Measurements from ENCODE around the gene IPO4.

IPO4 gene

GRCh38 chr14:24195186-24196070, 6.8 kb upstream of the IPO4 start, which contains the start of gene TM9SF1:
Gene TM9SF1 (minus strand): TSS chr14:24195441. CDS start chr14:24195019, 422 bp downstream.
- H3K4me3 ChIP-seq (replicated peaks; ENCODE audit: low read depth, low read length): peak within 1 kb of the TSS; percentile 89
- DNase-seq (ENCODE audit: extremely low read depth, low read depth): peak; percentile 51
- TF ChIP-seq CTCF (IDR thresholded peaks at IDR 0.05; ENCODE audit: low read depth, low read length, missing control alignments): no peak

- TF ChIP-seq CTCF (IDR thresholded peaks at IDR 0.05; ENCODE audit: low read depth, low read length, missing control alignments): no peak
- H3K4me3 ChIP-seq (replicated peaks; ENCODE audit: low read depth, low read length): peak overlapping the region; percentile 89
- DNase-seq (ENCODE audit: extremely low read depth, low read depth): no peak
These were observed 6.2 kb upstream of the IPO4 start for GRCh38 chr14:24194873-24195185.

- no peak for TF ChIP-seq CTCF (IDR thresholded peaks at IDR 0.05; ENCODE audit: low read depth, low read length, missing control alignments)
- no peak for DNase-seq (ENCODE audit: extremely low read depth, low read depth)
- H3K4me3 ChIP-seq (replicated peaks; ENCODE audit: low read depth, low read length): peak overlapping the region; percentile 89
These were observed 5.7 kb upstream of the IPO4 start for GRCh38 chr14:24194186-24194872.

- DNase-seq (ENCODE audit: extremely low read depth, low read depth): no peak
- no peak overlapping the region for H3K4me3 ChIP-seq (replicated peaks; ENCODE audit: low read depth, low read length)
- TF ChIP-seq CTCF (IDR thresholded peaks at IDR 0.05; ENCODE audit: low read depth, low read length, missing control alignments): no peak
These were observed 4.3 kb upstream of the IPO4 start for GRCh38 chr14:24192933-24193332.

GRCh38 chr14:24190416-24190815, 1.8 kb upstream of the IPO4 start:
- no peak for DNase-seq (ENCODE audit: extremely low read depth, low read depth)
- no peak for TF ChIP-seq CTCF (IDR thresholded peaks at IDR 0.05; ENCODE audit: low read depth, low read length, missing control alignments)
- H3K4me3 ChIP-seq (replicated peaks; ENCODE audit: low read depth, low read length): no peak overlapping the region

GRCh38 chr14:24189460-24189859, 844 bp upstream of the IPO4 start:
- no peak for DNase-seq (ENCODE audit: extremely low read depth, low read depth)
- no peak for TF ChIP-seq CTCF (IDR thresholded peaks at IDR 0.05; ENCODE audit: low read depth, low read length, missing control alignments)
- peak overlapping the region; percentile 89; the same call in 1 of the 2 replicates for H3K4me3 ChIP-seq (replicated peaks; ENCODE audit: low read depth, low read length)
